K562 (cell line): ENCODE measurements around the gene BARX2. TPM values are rescaled to one million over a fixed set of nuclear protein-coding genes. Genes with fewer than 3 reads are reported as not detected.

ENCODE experiments used
- ATAC-seq: fragments of 200-7000 bp; cut with Tn5 transposase; 3 replicates; pipeline ENCODE4 v1.9.1; 2020; ENCODE audit warnings: moderate library complexity
- BruUV-seq: library from RNA; stranded (reverse); fragments of 400-500 nt; replicated peaks from 2 replicates; lab custom pipeline; 2021; lab: Mats Ljungman, UMichigan
- CTCF ChIA-PET: fragments of 300-600 bp; formaldehyde crosslinking; extraction: SDS; loops from one replicate; lab custom pipeline; 2021; ENCODE audit warnings: low intra/inter-chr PET ratio; lab: Yijun Ruan, JAX
- POLR2A ChIA-PET: fragments of 300-600, 350-650 bp; sonication (Branson Sonifier 250); formaldehyde crosslinking; extraction: SDS; loops from one replicate; lab custom pipeline; 2021; ENCODE audit warnings: antibody characterized with exemption, inconsistent platforms; lab: Yijun Ruan, JAX
- DNase-seq, 4 experiments: peaks; one replicate each; pipeline versions ENCODE4 v3.0.0 to v3.0.0-alpha.2; 2011 to 2018; ENCODE audit warnings: low spot score in 3 of 4, mixed read lengths in 3 of 4; ENCODE audit errors: extremely low read depth in 1 of 4
- FAIRE-seq: peaks from 2 replicates; lab custom pipeline; 2011; peaks lifted over from hg19 to GRCh38; lab: Jason Lieb, UNC
- H2AFZ ChIP-seq: 2 replicates; pipeline ENCODE4 v1.6.0; 2011; ENCODE audit warnings: low read depth, low read length, control low read depth, inconsistent platforms
- H3K27ac ChIP-seq: fragments of 200-600 bp; 3 replicates; pipeline ENCODE4 v1.8.0; 2011; ENCODE audit warnings: low read depth, mild to moderate bottlenecking, control low read depth, inconsistent platforms, low read length, moderate library complexity, mixed read lengths; ENCODE audit errors: extremely low read depth
- H3K27me3 ChIP-seq, 2 experiments: fragments of 300-600 bp in 1 of 2; 2 replicates in 1 of 2; 3 replicates in 1 of 2; pipeline versions ENCODE4 v1.6.0 to v1.8.0; 2011; ENCODE audit warnings: inconsistent platforms in 2 of 2, low read length in 2 of 2, mild to moderate bottlenecking in 1 of 2, mixed read lengths in 1 of 2, moderate library complexity in 1 of 2; ENCODE audit not compliant: control insufficient read depth in 2 of 2, insufficient read depth in 2 of 2
- H3K36me3 ChIP-seq: fragments of 300-600 bp; 3 replicates; pipeline ENCODE4 v1.8.0; 2011; ENCODE audit warnings: mild to moderate bottlenecking, low read length, inconsistent platforms; ENCODE audit not compliant: control insufficient read depth, insufficient read depth
- H3K4me1 ChIP-seq, 2 experiments: fragments of 200-600 bp in 1 of 2; replicated peaks in 1 of 2; 2 replicates in 1 of 2; 3 replicates in 1 of 2; pipeline versions ENCODE4 v1.5.1 to v1.8.0; 2011; ENCODE audit warnings: inconsistent platforms in 2 of 2, low read length in 2 of 2, mild to moderate bottlenecking in 1 of 2, mixed read lengths in 1 of 2, moderate library complexity in 1 of 2; ENCODE audit not compliant: control insufficient read depth in 2 of 2, insufficient read depth in 2 of 2
- H3K4me2 ChIP-seq: 2 replicates; pipeline ENCODE4 v1.6.1; 2011; ENCODE audit warnings: low read length, control low read depth, inconsistent platforms, mixed read lengths; ENCODE audit not compliant: insufficient read depth
- H3K4me3 ChIP-seq: fragments of 200-600 bp; sonication (generic), shearing (Covaris generic); 2 replicates; pipeline ENCODE4 v1.5.1; 2016; ENCODE audit warnings: control low read depth, inconsistent platforms
- H3K79me2 ChIP-seq: fragments of 200-600 bp; 3 replicates; pipeline ENCODE4 v1.8.0; 2011; ENCODE audit warnings: low read length, inconsistent platforms; ENCODE audit not compliant: control insufficient read depth, insufficient read depth
- H3K9ac ChIP-seq, 2 experiments: 2 replicates each; pipeline versions ENCODE4 v1.6.0 to v1.6.1; 2011; ENCODE audit warnings: low read depth in 2 of 2, low read length in 2 of 2, control low read depth in 1 of 2, inconsistent platforms in 1 of 2, mild to moderate bottlenecking in 1 of 2, mixed read lengths in 1 of 2; ENCODE audit not compliant: insufficient read depth in 1 of 2
- H3K9me1 ChIP-seq: one replicate; pipeline ENCODE4 v1.6.0; 2011; ENCODE audit warnings: inconsistent platforms, mild to moderate bottlenecking, low read length, moderate library complexity; ENCODE audit not compliant: control insufficient read depth, insufficient read depth
- H3K9me3 ChIP-seq: replicated peaks from 2 replicates; pipeline ENCODE4 v1.5.1; 2011; ENCODE audit warnings: low read depth, low read length, inconsistent platforms; ENCODE audit not compliant: control insufficient read depth, insufficient read depth
- H4K20me1 ChIP-seq: replicated peaks from 2 replicates; pipeline ENCODE4 v1.6.1; 2011; ENCODE audit warnings: low read length, inconsistent platforms, mixed read lengths; ENCODE audit not compliant: control insufficient read depth, insufficient read depth
- C11orf30 ChIP-seq: fragments of 450-650 bp; IDR thresholded peaks from 2 replicates; pipeline ENCODE4 v1.6.1; 2016; ENCODE audit warnings: low read depth, mild to moderate bottlenecking
- EWSR1 ChIP-seq: fragments of 450-650 bp; IDR thresholded peaks from 2 replicates; pipeline ENCODE4 v1.6.1; 2018; ENCODE audit warnings: borderline replicate concordance, mild to moderate bottlenecking, low read depth, moderate library complexity; ENCODE audit not compliant: partially characterized antibody
- KLF1 ChIP-seq: fragments of 450-650 bp; IDR thresholded peaks from 2 replicates; pipeline ENCODE4 v1.6.1; 2016; ENCODE audit warnings: missing genetic modification characterization, missing compliant biosample characterization
- MAFF ChIP-seq: IDR thresholded peaks from 2 replicates; pipeline ENCODE4 v1.6.1; 2012; ENCODE audit warnings: low read length, improper control_type of control experiment
- MAFG ChIP-seq: fragments of 450-650 bp; conservative IDR thresholded peaks from 2 replicates; pipeline ENCODE4 v1.6.1; 2016; ENCODE audit warnings: missing genetic modification characterization, missing compliant biosample characterization
- NR2F6 ChIP-seq: fragments of 450-650 bp; formaldehyde crosslinking; IDR thresholded peaks from 2 replicates; pipeline ENCODE4 v1.4.0; 2020; ENCODE audit warnings: mild to moderate bottlenecking
- TSHZ1 ChIP-seq: fragments of 250-450 bp; sonication (Bioruptor Pico); IDR thresholded peaks from 2 replicates; pipeline ENCODE4 v1.4.0; 2020; ENCODE audit warnings: mild to moderate bottlenecking, moderate library complexity
- ZFP30 ChIP-seq: fragments of 250-450 bp; sonication (Bioruptor Pico); IDR thresholded peaks from 2 replicates; pipeline ENCODE4 v1.8.0; 2022; ENCODE audit warnings: moderate library complexity, mild to moderate bottlenecking, inconsistent platforms, borderline replicate concordance
- ZNF316 ChIP-seq: fragments of 450-650 bp; IDR thresholded peaks from 2 replicates; pipeline ENCODE4 v1.6.1; 2016
- WGBS: fragments of 100-300 bp; shearing (Covaris generic); methylation state at CpG from one replicate; pipeline ENCODE4 v1.1.6; 2016; ENCODE audit warnings: low coverage, mixed read lengths; ENCODE audit not compliant: insufficient coverage; ENCODE audit errors: missing lambda C conversion rate; 5-methylcytosine and 5-hydroxymethylcytosine counted together
- in situ Hi-C: fragments of 300-500 bp; cut with MboI; formaldehyde crosslinking; loops from 4 replicates; pipeline ENCODE4 v1.15.0; 2018; ENCODE audit warnings: inconsistent platforms, mixed read lengths
- intact Hi-C: fragments of 100-400 bp; cut with micrococcal nuclease; formaldehyde crosslinking; loops from 2 replicates; pipeline ENCODE4 v1.14.2; 2022
- polyA plus RNA-seq, 8 experiments: library from polyadenylated mRNA; depleted of rRNA in 4 of 8; stranded (reverse) in 5 of 8; unstranded in 3 of 8; fragments of >200 nt; fragmentation: Nextera tagmentation in 2 of 8; fragmentation: Illumina TruSeq in 1 of 8; extraction: Ambion mirVana in 2 of 8; extraction: Trizol in 1 of 8; gene quantifications; 2 replicates each; pipeline versions ENCODE4 v1.2.1 to v1.2.3, GENCODE V29; 2011 to 2014; ENCODE audit warnings: inconsistent platforms in 1 of 8, missing spikeins in 1 of 8
- total RNA-seq, 7 experiments: library from RNA; depleted of rRNA in 6 of 7; stranded (reverse); fragments of >200 nt in 6 of 7; fragmentation: Illumina TruSeq in 2 of 7; extraction: Trizol in 2 of 7; gene quantifications; 2 replicates each; pipeline versions ENCODE4 v1.2.1 to v1.2.3, GENCODE V29; 2011 to 2021; ENCODE audit warnings: low replicate concordance in 1 of 7

The BARX2 gene
- total and polyA plus RNA-seq, 9 of the 15 experiments (the other 6 are each of a cell fraction or from before 2014, with no cell fraction given): not detected

- H3K79me2 ChIP-seq: no peaks in the 10 kb centered on the region
- FAIRE-seq (no peak), DNase-seq (no peak), ATAC-seq (no peak)
- peaks cover 0 to 4% of the 10 kb centered on the region in 2 experiments; a peak in 1 of 5 replicates for H3K27me3 ChIP-seq
- POLR2A ChIA-PET: interaction anchor here (0.6 kb wide), 1 partner anchor 215 kb away, joined by 3 read pairs; no protein-coding TSS in a partner anchor
- no peaks in the 10 kb centered on the region for H3K36me3 ChIP-seq
- H3K9me3 ChIP-seq: no peaks in the 10 kb centered on the region
- CTCF ChIA-PET: no interaction called here
- no peak overlapping the region for H3K27ac ChIP-seq
- WGBS: 0% methylated on average over 2 of the region's 2 CpGs
- intact Hi-C loops: no loop called here
- BruUV-seq: no TSS peak
- no peaks in the 10 kb centered on the region for H3K9me1 ChIP-seq
- in situ Hi-C loops: no loop called here
- no peak for TF ChIP-seq EWSR1
- no peak overlapping the region for H3K4me3 ChIP-seq
- no peak overlapping the region for H3K4me2 ChIP-seq
- no peaks in the 10 kb centered on the region for H3K4me1 ChIP-seq
- H3K9ac ChIP-seq: no peak overlapping the region
- H4K20me1 ChIP-seq: no peaks in the 10 kb centered on the region
- H2AFZ ChIP-seq: no peak overlapping the region
Observed at GRCh38 chr11:129460714-129461113, 85.1 kb downstream of the BARX2 start.

GRCh38 chr11:129484068-129484467 is 108.4 kb downstream of the BARX2 start:
- POLR2A ChIA-PET: no interaction called here
- TF ChIP-seq MAFF: 0 out of 2 replicates have a peak, but pooled peaks have one; percentile 18
- TF ChIP-seq NR2F6 (CRISPR knock-in tag): no peak
- peak; percentile 43; the same call in 1 of the 2 replicates for TF ChIP-seq MAFG
- peak; percentile 65 for TF ChIP-seq ZNF316
- TF ChIP-seq C11orf30: 0 out of 2 replicates have a peak, but pooled peaks have one; percentile 4
- no peak for TF ChIP-seq ZFP30
- no peak for TF ChIP-seq KLF1 (tag)
- TF ChIP-seq TSHZ1 (CRISPR knock-in tag): no peak
- TF ChIP-seq, all 486 proteins: peak for 4
- no peaks in the 10 kb centered on the region for H3K36me3 ChIP-seq
- no peaks in the 10 kb centered on the region for H4K20me1 ChIP-seq
- no peaks in the 10 kb centered on the region for H3K79me2 ChIP-seq
- no peak overlapping the region for H3K27ac ChIP-seq
- no peak overlapping the region for H2AFZ ChIP-seq
- CTCF ChIA-PET: no interaction called here
- DNase-seq (no peak), FAIRE-seq (no peak), ATAC-seq (no peak)
- intact Hi-C loops: no loop called here
- H3K9ac ChIP-seq: no peak overlapping the region
- WGBS: 0% methylated on average over 1 of the region's 1 CpG
- H3K4me1 ChIP-seq: no peaks in the 10 kb centered on the region
- no peaks in the 10 kb centered on the region for H3K9me1 ChIP-seq
- in situ Hi-C loops: no loop called here
- H3K4me3 ChIP-seq: no peak overlapping the region
- H3K9me3 ChIP-seq: no peaks in the 10 kb centered on the region
- no TSS peak for BruUV-seq
- no peaks in the 10 kb centered on the region for H3K27me3 ChIP-seq
- no peak overlapping the region for H3K4me2 ChIP-seq
